HG02623 (cell line): ENCODE data around the gene HRG.
"Not testable (repeated sequence)": the region's sequence is repeated elsewhere in the genome, so short reads cannot be mapped to it uniquely, and the experiment has no call there.

ENCODE experiments used
- ATAC-seq: cut with Tn5 transposase; IDR thresholded peaks from one replicate; pipeline ENCODE4 v1.9.1; 2021; ENCODE audit warnings: moderate library complexity; ENCODE audit not compliant: unreplicated experiment

The HRG gene

GRCh38 chr3:186678604-186679003 lies 12.8 kb downstream of the HRG start:
- no peak for ATAC-seq

DNA sequence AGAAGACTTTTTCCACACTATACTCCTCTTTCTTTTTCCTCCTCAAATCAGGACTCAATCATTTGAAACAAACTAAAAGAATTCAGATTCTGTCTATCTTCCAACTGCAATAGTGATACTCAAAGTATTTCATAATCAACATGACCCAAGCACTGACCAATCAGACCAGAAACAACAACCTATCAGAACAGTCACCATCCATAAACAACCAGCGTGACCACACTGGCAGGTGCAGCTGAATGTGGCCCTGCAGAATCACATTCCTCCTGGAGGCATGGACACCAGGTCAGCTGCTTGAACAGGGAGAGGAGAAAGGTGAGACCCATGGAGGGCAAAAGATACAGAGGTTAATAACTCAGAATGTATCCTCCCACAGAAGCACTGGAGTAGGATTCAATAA lies 13.3 kb downstream of the HRG start:
- no peak for ATAC-seq

DNA sequence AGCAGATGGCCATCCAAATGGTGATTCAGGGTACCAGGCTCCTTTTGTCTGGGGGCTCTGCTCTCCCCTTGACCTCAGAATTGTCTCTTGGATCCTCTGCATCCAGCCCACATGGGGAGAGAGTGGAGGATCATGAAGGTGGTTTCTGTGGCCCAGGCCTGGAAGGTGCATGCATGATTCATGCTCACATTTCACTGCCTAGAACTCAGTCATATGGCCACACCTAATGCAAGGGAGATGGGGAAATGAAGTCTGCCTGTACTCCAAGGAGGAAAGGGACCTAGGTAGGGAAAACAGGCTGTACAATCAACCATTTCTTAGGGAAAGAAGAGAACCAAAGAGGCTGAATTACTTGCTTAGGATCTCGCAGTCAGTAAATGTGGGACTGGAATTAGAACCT lies 15.1 kb downstream of the HRG start:
- no peak for ATAC-seq

GRCh38 chr3:186682812-186683211 lies 17.0 kb downstream of the HRG start:
- no peak for ATAC-seq

GRCh38 chr3:186683979-186684378 lies 18.2 kb downstream of the HRG start:
- ATAC-seq, result no peak

DNA sequence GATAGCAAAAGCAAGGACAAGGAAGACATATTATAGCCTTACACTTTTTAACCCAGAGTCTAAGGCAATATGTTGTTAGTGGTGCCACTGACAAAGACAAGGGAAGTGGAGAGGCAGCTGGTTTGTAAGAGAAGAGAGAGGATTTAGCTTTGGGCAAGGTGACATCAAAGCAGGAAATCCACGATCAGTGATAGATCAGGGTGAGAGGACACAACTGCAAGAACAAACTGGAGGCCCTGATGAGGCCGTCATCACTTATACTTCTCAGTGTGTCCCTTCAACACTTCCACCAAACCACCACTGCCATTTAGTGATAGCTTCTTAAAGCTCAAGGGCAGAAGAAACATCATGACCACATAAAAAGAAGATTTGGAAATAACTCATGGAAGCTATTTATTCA lies 20.7 kb downstream of the HRG start:
- ATAC-seq, result not testable (repeated sequence)

DNA sequence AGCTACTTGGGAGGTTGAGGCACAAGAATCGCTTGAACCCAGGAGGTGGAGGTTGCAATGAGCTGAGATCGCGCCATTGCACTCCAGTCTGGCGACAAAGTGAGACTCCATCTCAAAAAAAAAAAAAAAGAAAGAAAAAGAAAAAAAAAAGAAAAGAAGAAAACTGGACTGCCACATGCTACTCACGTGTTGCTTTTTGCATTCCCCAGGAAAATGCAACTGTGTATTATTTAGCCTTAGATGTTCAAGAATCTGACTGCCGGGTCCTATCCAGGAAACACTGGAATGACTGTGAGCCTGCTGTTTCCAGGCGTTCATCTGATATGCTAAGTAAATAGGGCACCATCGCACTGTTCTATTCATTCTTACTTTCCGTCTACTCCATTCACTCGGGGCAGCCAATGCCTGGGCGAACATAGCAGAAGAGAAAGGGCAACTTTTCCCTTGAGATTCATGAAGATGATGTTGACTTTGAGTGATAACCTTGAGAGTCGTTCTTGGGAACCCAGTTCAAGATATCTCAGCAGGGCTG lies 21.4 kb downstream of the HRG start:
- ATAC-seq, result no peak

- not testable (repeated sequence) for ATAC-seq
Measured at GRCh38 chr3:186690304-186690703, 24.5 kb downstream of the HRG start.

- no peak for ATAC-seq
Measured at GRCh38 chr3:186691676-186692075, 25.9 kb downstream of the HRG start.

GRCh38 chr3:186693843-186694242 lies 28.0 kb downstream of the HRG start:
- ATAC-seq, result no peak

DNA sequence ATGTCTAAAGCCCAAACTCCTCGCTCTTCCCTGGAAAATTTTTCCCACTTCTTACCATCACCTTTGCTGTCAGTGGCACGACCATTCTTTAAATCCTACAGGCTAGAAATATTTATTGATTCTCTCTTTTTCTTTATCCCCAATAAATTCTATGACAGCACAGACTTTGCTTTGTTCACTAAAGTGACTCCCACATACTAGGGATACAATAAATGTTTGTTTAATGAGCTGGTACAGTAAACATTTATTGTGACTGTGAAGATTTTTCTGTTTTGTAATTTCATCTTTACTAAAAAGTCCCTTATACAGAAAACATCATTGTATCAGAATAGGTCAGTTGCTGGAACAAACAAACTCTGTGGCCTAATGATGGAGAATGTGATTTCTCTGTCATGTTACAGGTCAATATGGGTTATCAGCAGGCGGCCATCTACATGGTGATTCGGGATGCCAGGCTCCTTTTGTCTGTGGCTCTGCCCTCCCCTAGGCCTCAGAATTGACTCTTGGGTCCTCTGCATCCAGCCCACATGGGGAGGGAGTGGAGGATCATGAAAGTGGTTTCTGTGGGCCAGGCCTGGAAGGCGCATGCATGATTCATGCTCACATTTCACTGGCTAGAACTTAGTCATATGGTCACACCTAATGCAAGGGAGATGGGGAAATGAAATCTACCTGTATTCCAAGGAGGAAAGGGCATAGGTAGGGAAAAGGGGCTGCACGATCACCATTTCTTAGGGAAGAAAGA lies 28.6 kb downstream of the HRG start:
- no peak for ATAC-seq

DNA sequence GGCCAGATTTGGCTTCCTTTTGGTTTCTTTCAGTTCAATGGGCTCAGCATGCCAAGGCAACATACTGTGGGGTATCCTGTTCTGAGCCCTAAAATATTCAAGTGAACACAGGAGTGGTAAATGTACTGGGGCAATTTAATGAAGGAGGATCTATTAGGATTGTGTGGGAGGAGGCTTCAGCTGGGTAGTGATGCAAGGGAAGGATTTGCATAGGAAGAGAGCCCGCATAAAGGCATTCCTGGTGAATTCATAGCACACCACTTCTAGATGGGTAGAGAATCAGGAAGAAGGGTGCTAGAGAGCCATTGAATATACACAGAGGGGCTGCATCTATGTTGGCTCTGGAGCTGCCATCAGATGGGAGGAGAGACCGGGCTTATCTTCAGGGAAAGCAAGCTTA lies 30.7 kb downstream of the HRG start:
- ATAC-seq, result no peak

DNA sequence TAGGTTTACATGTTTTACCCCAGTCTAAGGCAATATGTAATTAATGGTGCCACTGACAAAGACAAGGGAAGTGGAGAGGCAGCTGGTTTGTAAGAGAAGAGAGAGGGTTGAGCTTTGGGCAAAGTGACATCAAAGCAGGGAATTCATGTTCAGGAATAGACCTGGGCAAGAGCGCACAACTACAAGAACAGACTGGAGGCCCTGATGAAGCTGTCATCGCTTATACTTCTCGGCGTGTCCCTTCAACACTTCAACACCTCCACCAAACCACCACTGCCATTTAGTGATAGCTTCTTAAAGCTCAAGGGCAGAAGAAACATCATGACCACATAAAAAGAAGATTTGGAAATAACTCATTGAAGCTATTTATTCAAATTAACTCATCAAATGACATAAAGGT lies 31.7 kb downstream of the HRG start:
- ATAC-seq, result no peak

- ATAC-seq, result no peak
Measured at GRCh38 chr3:186700267-186700666, 34.5 kb downstream of the HRG start.

- ATAC-seq, result not testable (repeated sequence)
Measured at GRCh38 chr3:186702451-186702850, 36.6 kb downstream of the HRG start.

DNA sequence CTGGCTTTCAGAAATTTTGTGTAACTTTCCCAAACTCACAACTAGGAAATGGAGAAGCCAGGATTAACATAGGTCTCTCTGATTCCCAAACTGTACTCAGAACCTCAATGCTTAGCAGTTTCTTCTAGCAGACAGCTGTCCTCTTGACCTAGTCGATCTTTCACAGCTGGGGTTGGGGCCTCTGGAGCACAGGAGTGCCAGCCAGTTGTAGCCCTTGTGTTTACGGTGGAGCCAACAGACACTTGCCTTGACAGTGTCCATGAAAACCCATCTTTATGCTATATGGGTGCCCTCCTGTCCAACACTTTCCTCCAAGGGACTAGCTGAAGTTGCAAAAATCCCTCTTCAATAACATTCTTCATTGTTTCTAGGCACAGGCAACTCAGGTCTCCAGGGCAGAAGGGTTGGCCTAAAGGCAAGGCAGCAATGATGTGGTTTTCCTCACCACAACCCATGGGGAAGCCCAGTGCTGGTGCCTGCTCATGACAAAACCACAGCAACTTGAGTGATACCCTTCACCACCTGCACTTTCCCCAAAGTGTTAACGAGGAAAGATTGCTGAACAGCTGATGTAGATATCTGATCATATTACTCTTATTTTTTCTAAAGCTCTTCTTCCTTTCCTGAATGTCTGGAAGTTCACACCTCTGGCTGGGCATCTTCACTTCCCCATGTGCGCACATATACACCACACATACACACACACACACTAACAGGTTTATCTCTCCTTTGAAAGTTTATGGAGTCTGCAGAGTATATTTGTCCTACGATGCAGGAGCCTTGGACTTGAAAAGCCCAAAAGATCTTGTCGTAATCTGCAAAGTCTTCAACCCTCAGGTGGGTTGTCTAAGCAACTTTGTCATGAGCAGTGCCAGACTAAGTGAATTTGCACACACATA lies 40.3 kb downstream of the HRG start:
- no peak for ATAC-seq

- no peak for ATAC-seq
Measured at GRCh38 chr3:186708983-186709679, 43.3 kb downstream of the HRG start.

DNA sequence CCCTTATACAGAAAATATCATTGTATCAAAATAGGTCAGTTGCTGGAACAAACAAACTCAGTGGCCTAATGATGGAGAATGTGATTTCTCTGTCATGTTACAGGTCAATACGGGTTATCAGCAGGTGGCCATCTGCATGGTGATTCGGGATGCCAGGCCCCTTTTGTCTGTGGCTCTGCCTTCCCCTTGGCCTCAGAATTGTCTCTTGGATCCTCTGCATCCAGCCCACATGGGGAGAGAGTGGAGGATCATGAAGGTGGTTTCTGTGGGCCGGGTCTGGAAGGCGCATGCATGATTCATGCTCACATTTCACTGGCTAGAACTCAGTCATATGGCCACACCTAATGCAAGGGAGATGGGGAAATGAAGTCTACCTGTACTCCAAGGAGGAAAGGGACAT lies 44.9 kb downstream of the HRG start:
- not testable (repeated sequence) for ATAC-seq

- ATAC-seq, result no peak
Measured at GRCh38 chr3:186713499-186713898, 47.7 kb downstream of the HRG start.

DNA sequence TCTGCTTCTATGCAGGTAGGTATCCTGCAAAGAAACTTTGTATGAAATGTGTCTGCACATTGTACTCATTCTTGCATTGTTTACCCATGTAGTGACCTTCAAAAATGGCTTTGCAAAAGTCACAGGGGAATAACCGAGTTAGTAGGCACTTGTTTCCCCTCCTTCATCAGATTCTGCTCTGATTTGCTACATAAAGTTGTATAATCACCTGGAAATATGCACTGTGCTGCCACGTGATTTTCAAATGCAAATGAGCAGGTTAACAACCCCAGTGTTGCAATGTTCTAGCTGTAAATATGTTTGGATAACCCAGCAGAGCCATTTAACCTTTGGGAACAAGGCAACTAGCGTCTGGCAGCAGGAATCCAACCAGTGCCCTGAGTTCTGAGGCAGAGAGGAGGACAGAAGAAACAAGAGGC lies 51.2 kb downstream of the HRG start, which contains the start of gene KNG1:
Gene KNG1, plus strand, starts transcription at position 321 of the 419 bp plus-strand sequence. CDS start 184 bp downstream, outside the sequence.
- no peak for ATAC-seq
